H1 (cell line): Measurements from ENCODE around the gene GARS1. TPM values are rescaled to one million over a fixed set of nuclear protein-coding genes. Genes with fewer than 3 reads are reported as not detected.

Experiments
- CTCF ChIA-PET: fragments of 300-600 bp; sonication (Branson Sonifier 250); formaldehyde crosslinking; loops from one replicate; lab custom pipeline; 2021; ENCODE audit not compliant: partially characterized antibody; lab: Charles Lee
- POLR2A ChIA-PET: fragments of 300-600 bp; sonication (Branson Sonifier 250); formaldehyde crosslinking; loops from one replicate; lab custom pipeline; 2021; ENCODE audit warnings: inconsistent platforms; ENCODE audit not compliant: partially characterized antibody; lab: Charles Lee
- DNase-seq, 2 experiments: peaks; one replicate each; pipeline versions ENCODE4 v3.0.0 to v3.0.0-alpha.2; 2010 to 2022; ENCODE audit warnings: low spot score in 2 of 2, low read depth in 1 of 2, mixed read lengths in 1 of 2
- FAIRE-seq: peaks from 2 replicates; lab custom pipeline; 2011; peaks lifted over from hg19 to GRCh38; lab: Jason Lieb, UNC
- H2AFZ ChIP-seq: 2 replicates; pipeline ENCODE4 v1.8.1; 2012; ENCODE audit warnings: low read length, inconsistent platforms
- H2AK5ac ChIP-seq: 2 replicates; pipeline ENCODE4 v1.6.1; 2013; ENCODE audit warnings: low read depth, low read length
- H2BK120ac ChIP-seq: replicated peaks from 2 replicates; pipeline ENCODE3; 2013; ENCODE audit warnings: low read depth, low read length, inconsistent platforms
- H2BK12ac ChIP-seq: 2 replicates; pipeline ENCODE4 v1.6.1; 2013; ENCODE audit warnings: low read depth, low read length
- H2BK15ac ChIP-seq: 2 replicates; pipeline ENCODE4 v1.6.1; 2013; ENCODE audit warnings: low read length
- H2BK20ac ChIP-seq: 2 replicates; pipeline ENCODE4 v1.6.1; 2013; ENCODE audit warnings: low read length
- H2BK5ac ChIP-seq: 2 replicates; pipeline ENCODE4 v1.6.1; 2013; ENCODE audit warnings: low read depth, low read length
- H3K14ac ChIP-seq: 2 replicates; pipeline ENCODE4 v1.6.1; 2013; ENCODE audit warnings: inconsistent platforms; ENCODE audit not compliant: insufficient read length
- H3K18ac ChIP-seq: 2 replicates; pipeline ENCODE4 v1.6.1; 2013; ENCODE audit warnings: low read length; ENCODE audit errors: extremely low read depth
- H3K23ac ChIP-seq: 2 replicates; pipeline ENCODE4 v1.6.1; 2013; ENCODE audit warnings: inconsistent platforms; ENCODE audit not compliant: insufficient read length
- H3K23me2 ChIP-seq: 2 replicates; pipeline ENCODE4 v1.6.1; 2013; ENCODE audit warnings: low read depth, low read length
- H3K27ac ChIP-seq: 2 replicates; pipeline ENCODE4 v1.6.1; 2011; ENCODE audit warnings: low read depth, low read length, inconsistent platforms
- H3K27me3 ChIP-seq, 4 experiments: replicated peaks in 1 of 4; 1 replicate in 1 of 4; 2 replicates in 3 of 4; pipeline versions ENCODE4 v1.6.1 to v1.8.1; 2011 to 2013; ENCODE audit warnings: low read length in 3 of 4, mild to moderate bottlenecking in 3 of 4, inconsistent platforms in 2 of 4, mixed read lengths in 2 of 4, moderate library complexity in 1 of 4; ENCODE audit not compliant: control insufficient read depth in 3 of 4, insufficient read depth in 3 of 4; ENCODE audit errors: extremely low read depth in 1 of 4
- H3K36me3 ChIP-seq, 4 experiments: 2 replicates each; pipeline versions ENCODE4 v1.6.1 to v1.8.1; 2011 to 2013; ENCODE audit warnings: mild to moderate bottlenecking in 4 of 4, low read length in 3 of 4, moderate library complexity in 2 of 4, control low read depth in 1 of 4, inconsistent platforms in 1 of 4; ENCODE audit not compliant: insufficient read depth in 4 of 4, control insufficient read depth in 2 of 4
- H3K4ac ChIP-seq: replicated peaks from 2 replicates; pipeline ENCODE3; 2013; ENCODE audit warnings: low read length, low read depth, mixed read lengths, inconsistent platforms; ENCODE audit not compliant: insufficient read length
- H3K4me1 ChIP-seq, 4 experiments: replicated peaks in 1 of 4; 1 replicate in 1 of 4; 2 replicates in 3 of 4; pipeline versions ENCODE4 v1.6.1 to v1.8.1; 2011 to 2013; ENCODE audit warnings: low read length in 3 of 4, inconsistent platforms in 2 of 4, mixed read lengths in 1 of 4; ENCODE audit not compliant: insufficient read depth in 4 of 4, control insufficient read depth in 3 of 4
- H3K4me2 ChIP-seq, 2 experiments: 2 replicates each; pipeline versions ENCODE4 v1.6.1 to v1.8.1; 2011 to 2013; ENCODE audit warnings: low read depth in 2 of 2, low read length in 2 of 2, control low read depth in 1 of 2, inconsistent platforms in 1 of 2, mild to moderate bottlenecking in 1 of 2; ENCODE audit not compliant: insufficient read depth in 1 of 2
- H3K4me3 ChIP-seq, 4 experiments: fragments of 200-600, 300-600 bp in 1 of 4; sonication (generic), shearing (Covaris generic), sonication (Bioruptor Twin) in 1 of 4; 2 replicates each; pipeline versions ENCODE4 v1.5.1 to v1.8.1; 2011 to 2016; ENCODE audit warnings: low read length in 4 of 4, low read depth in 3 of 4, control low read depth in 2 of 4, inconsistent platforms in 2 of 4, mild to moderate bottlenecking in 2 of 4, mixed read lengths in 1 of 4, moderate library complexity in 1 of 4; ENCODE audit not compliant: insufficient read depth in 2 of 4; ENCODE audit errors: extremely low read depth in 1 of 4
- H3K56ac ChIP-seq: replicated peaks from 2 replicates; pipeline ENCODE3; 2013; ENCODE audit warnings: low read depth, mild to moderate bottlenecking, mixed read lengths, low read length, inconsistent platforms; ENCODE audit not compliant: insufficient read length
- H3K79me1 ChIP-seq: 2 replicates; pipeline ENCODE4 v1.6.1; 2013; ENCODE audit warnings: low read depth, low read length, control low read depth
- H3K79me2 ChIP-seq, 2 experiments: 2 replicates each; pipeline versions ENCODE4 v1.6.1 to v1.8.1; 2012 to 2013; ENCODE audit warnings: low read length in 2 of 2, mild to moderate bottlenecking in 2 of 2, inconsistent platforms in 1 of 2; ENCODE audit not compliant: insufficient read depth in 2 of 2, control insufficient read depth in 1 of 2
- H3K9ac ChIP-seq, 4 experiments: replicated peaks in 1 of 4; 1 replicate in 1 of 4; 2 replicates in 3 of 4; pipeline versions ENCODE4 v1.6.1 to v1.8.1; 2011 to 2013; ENCODE audit warnings: low read depth in 3 of 4, low read length in 3 of 4, control low read depth in 2 of 4, mild to moderate bottlenecking in 2 of 4, moderate library complexity in 2 of 4, inconsistent platforms in 1 of 4; ENCODE audit errors: extremely low read depth in 1 of 4
- H3K9me3 ChIP-seq, 2 experiments: 2 replicates each; pipeline versions ENCODE4 v1.6.1 to v1.8.1; 2012 to 2013; ENCODE audit warnings: mild to moderate bottlenecking in 2 of 2, moderate library complexity in 2 of 2, control low read depth in 1 of 2, inconsistent platforms in 1 of 2, low read depth in 1 of 2, low read length in 1 of 2, mixed read lengths in 1 of 2; ENCODE audit not compliant: insufficient read depth in 2 of 2
- H4K20me1 ChIP-seq, 2 experiments: replicated peaks in 1 of 2; 2 replicates each; pipeline versions ENCODE3 to v1.8.1; 2011 to 2013; ENCODE audit warnings: inconsistent platforms in 2 of 2, low read length in 2 of 2, mild to moderate bottlenecking in 1 of 2; ENCODE audit not compliant: insufficient read depth in 2 of 2, control insufficient read depth in 1 of 2
- H4K5ac ChIP-seq: 2 replicates; pipeline ENCODE4 v1.6.1; 2013; ENCODE audit warnings: low read length, low read depth, mixed read lengths, inconsistent platforms; ENCODE audit not compliant: insufficient read length
- H4K8ac ChIP-seq: 2 replicates; pipeline ENCODE4 v1.8.0; 2013; ENCODE audit warnings: mild to moderate bottlenecking, moderate library complexity, low read length, inconsistent platforms; ENCODE audit not compliant: insufficient read depth; ENCODE audit errors: extremely low read depth
- H4K91ac ChIP-seq: replicated peaks from 2 replicates; pipeline ENCODE3; 2013; ENCODE audit warnings: low read length, mixed read lengths, inconsistent platforms; ENCODE audit not compliant: insufficient read length
- BACH1 ChIP-seq: IDR thresholded peaks from 2 replicates; pipeline ENCODE4 v1.6.1; 2012; ENCODE audit warnings: low read length, improper control_type of control experiment
- EP300 ChIP-seq, 2 experiments: IDR thresholded peaks; 1 replicate in 1 of 2; 2 replicates in 1 of 2; pipeline ENCODE4 v1.6.1; 2011 to 2012; ENCODE audit warnings: low read depth in 2 of 2, low read length in 2 of 2, mild to moderate bottlenecking in 2 of 2, borderline replicate concordance in 1 of 2, inconsistent platforms in 1 of 2, moderate library complexity in 1 of 2
- KDM5A ChIP-seq: fragments of 200-600 bp; IDR thresholded peaks from 2 replicates; pipeline ENCODE4 v1.7.1; 2012; ENCODE audit warnings: mild to moderate bottlenecking, low read length, inconsistent platforms, mixed read lengths
- POU5F1 ChIP-seq: IDR thresholded peaks from 2 replicates; pipeline ENCODE4 v1.6.1; 2011; ENCODE audit warnings: low read depth, mild to moderate bottlenecking, low read length, moderate library complexity
- RNF2 ChIP-seq: fragments of 200-900, 300-1000 bp; sonication (generic); IDR thresholded peaks from 2 replicates; pipeline ENCODE4 v1.7.1; 2016; ENCODE audit warnings: borderline replicate concordance, low read depth, mild to moderate bottlenecking, antibody characterized with exemption, low read length; ENCODE audit not compliant: poor library complexity, severe bottlenecking; ENCODE audit errors: missing control alignments
- TCF12 ChIP-seq: IDR thresholded peaks from 2 replicates; pipeline ENCODE4 v1.6.1; 2011; ENCODE audit warnings: low read depth, mild to moderate bottlenecking, low read length
- USF2 ChIP-seq: IDR thresholded peaks from 2 replicates; pipeline ENCODE4 v1.6.1; 2011; ENCODE audit warnings: low read length, improper control_type of control experiment
- WGBS, 2 experiments: shearing (Covaris generic) in 1 of 2; methylation state at CpG; one replicate each; pipeline versions ENCODE4 v1.1.6 to v1.1.7; 2013 to 2015; ENCODE audit warnings: low lambda C conversion rate in 2 of 2, mixed read lengths in 2 of 2, inconsistent platforms in 1 of 2, low coverage in 1 of 2, missing lambda C conversion rate in 1 of 2; ENCODE audit not compliant: insufficient replicate concordance in 2 of 2, insufficient coverage in 1 of 2, insufficient read length in 1 of 2; ENCODE audit errors: extremely low coverage in 1 of 2, missing lambda C conversion rate in 1 of 2; 5-methylcytosine and 5-hydroxymethylcytosine counted together
- polyA plus RNA-seq, 7 experiments: library from polyadenylated mRNA; depleted of rRNA in 3 of 7; stranded (reverse) in 5 of 7; unstranded in 2 of 7; fragments of >200 nt in 5 of 7; fragments of 200-250 nt in 2 of 7; gene quantifications; 1 replicate in 5 of 7; 2 replicates in 1 of 7; 4 replicates in 1 of 7; pipeline versions ENCODE4 v1.2.1 to v1.2.3, GENCODE V29; 2011 to 2013; ENCODE audit warnings: missing spikeins in 2 of 7, mixed read lengths in 2 of 7
- total RNA-seq: library from RNA; stranded (reverse); fragmentation: NEBNext Ultra II Directional; extraction: Animal tissue kit (Norgen Biotek cat#: 25700); gene quantifications from 2 replicates; pipeline ENCODE4 v1.2.1, GENCODE V29; 2021

GARS1 gene
- total and polyA plus RNA-seq, 2 of the 8 experiments (the other 6 are each of a cell fraction or from before 2014, with no cell fraction given): 270 to 476 TPM

DNA sequence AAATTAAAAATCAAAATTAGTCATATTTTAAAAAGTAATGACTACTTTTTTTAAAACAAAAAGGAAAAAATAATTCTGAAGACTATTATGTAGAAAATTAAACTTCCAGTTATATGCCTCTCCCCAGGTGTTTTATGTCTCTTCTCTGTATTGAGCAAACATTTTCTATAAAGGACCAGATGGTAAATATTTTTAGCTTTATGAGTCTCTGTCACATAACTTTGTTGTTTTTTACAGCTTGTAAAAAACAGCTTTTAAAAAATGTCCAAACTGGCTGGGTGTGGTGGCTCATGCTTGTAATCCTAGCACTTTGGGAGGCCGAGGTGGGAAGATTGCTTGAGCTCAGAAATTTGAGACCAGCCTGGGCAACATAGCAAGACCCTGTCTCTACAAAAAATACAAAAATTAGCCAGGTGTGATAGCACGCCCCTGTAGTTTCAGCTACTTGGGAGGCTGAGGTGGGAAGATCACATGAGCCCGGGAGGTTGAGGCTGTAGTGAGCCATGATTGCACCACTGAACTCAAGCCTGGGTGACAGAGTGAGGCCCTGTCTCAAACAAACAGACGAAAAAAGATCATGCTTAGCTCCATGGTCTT is 23.5 kb downstream of the GARS1 start:
- H4K91ac ChIP-seq: no peak overlapping the region
- no peaks in the 10 kb centered on the region for H3K79me1 ChIP-seq
- ChIA-PET CTCF (interaction anchor here (2.1 kb wide), 1 partner anchor 122 kb away, joined by 7 read pairs; no protein-coding TSS in a partner anchor), POLR2A (interaction anchor here (0.6 to 11.3 kb wide), 4 partner anchors 13 to 108 kb away, joined by 3 to 323 read pairs (median 48); partner anchors contain the start of gene GARS1)
- H3K56ac ChIP-seq: no peak overlapping the region
- H2AFZ ChIP-seq: no peak overlapping the region
- no peaks in the 10 kb centered on the region for H3K9me3 ChIP-seq
- no peak overlapping the region for H2AK5ac ChIP-seq
- peaks cover 0 to 27% of the 10 kb centered on the region in 2 experiments; a peak in 2 of 4 replicates for H3K79me2 ChIP-seq
- H2BK120ac ChIP-seq: no peak overlapping the region
- H3K4me3 ChIP-seq: no peak overlapping the region
- no peak overlapping the region for H3K9ac ChIP-seq
- H4K5ac ChIP-seq: no peak overlapping the region
- WGBS, 2 experiments: 94% methylated on average over 4 of the region's 4 CpGs; no CpG with 5 or more reads in 1 of the 2 experiments
- H2BK20ac ChIP-seq: no peak overlapping the region
- H3K23ac ChIP-seq: no peak overlapping the region
- H2BK5ac ChIP-seq: no peak overlapping the region
- no peaks in the 10 kb centered on the region for H3K23me2 ChIP-seq
- H3K36me3 ChIP-seq: peaks cover 36 to 97% (median 80%) of the 10 kb centered on the region in 4 experiments
- H3K27ac ChIP-seq: no peak overlapping the region
- H4K8ac ChIP-seq: no peak overlapping the region
- DNase-seq (no peak), FAIRE-seq (no peak)
- H3K14ac ChIP-seq: no peak overlapping the region
- peaks cover 4 to 5% of the 10 kb centered on the region in 2 experiments for H4K20me1 ChIP-seq
- H3K27me3 ChIP-seq: no peaks in the 10 kb centered on the region
- H2BK12ac ChIP-seq: no peak overlapping the region
- H3K18ac ChIP-seq: no peak overlapping the region
- no peak overlapping the region for H3K4ac ChIP-seq
- H3K4me1 ChIP-seq: no peaks in the 10 kb centered on the region
- H3K4me2 ChIP-seq: no peak overlapping the region
- no peak overlapping the region for H2BK15ac ChIP-seq
- TF ChIP-seq KDM5A (no peak), EP300 (IDR thresholded peaks at IDR 0.05; ENCODE audit: borderline replicate concordance in 1 of 2, low read depth in 2 of 2, low read length in 2 of 2) (no peak), BACH1 (no peak), POU5F1 (no peak), RNF2 (no peak), TCF12 (no peak), USF2 (no peak)
